ENCODE measurements around the gene PIK3R1.
"Not testable (repeated sequence)": the region's sequence is repeated elsewhere in the genome, so short reads cannot be mapped to it uniquely, and the experiment has no call there.

The PIK3R1 gene

GRCh38 chr5:68193481-68194036 lies 22.0 kb upstream of the PIK3R1 start:
- no peak for DNase-seq (ENCODE audit: low spot score)

GRCh38 chr5:68194386-68194785 lies 21.2 kb upstream of the PIK3R1 start:
- no peak for DNase-seq (ENCODE audit: low spot score)

GRCh38 chr5:68195137-68195536 lies 20.4 kb upstream of the PIK3R1 start:
- no peak for DNase-seq (ENCODE audit: low spot score)

- DNase-seq (ENCODE audit: low spot score): no peak
These were observed 18.7 kb upstream of the PIK3R1 start for GRCh38 chr5:68196876-68197275.

GRCh38 chr5:68200288-68200687 lies 15.3 kb upstream of the PIK3R1 start:
- no peak for DNase-seq (ENCODE audit: low spot score)

- not testable (repeated sequence) for DNase-seq (ENCODE audit: low spot score)
These were observed 4.9 kb upstream of the PIK3R1 start for GRCh38 chr5:68210654-68211053.

GRCh38 chr5:68214482-68215207 lies 911 bp upstream of the PIK3R1 start:
- DNase-seq (ENCODE audit: low spot score): no peak

- peak; percentile 45 for DNase-seq (ENCODE audit: low spot score)
These were observed 315 bp downstream of the PIK3R1 start for GRCh38 chr5:68215898-68216244.

- peak; percentile 36 for DNase-seq (ENCODE audit: low spot score)
These were observed 890 bp downstream of the PIK3R1 start for GRCh38 chr5:68216245-68217046.

- no peak for DNase-seq (ENCODE audit: low spot score)
These were observed 1.4 kb downstream of the PIK3R1 start for GRCh38 chr5:68217047-68217355.

GRCh38 chr5:68217528-68217927 lies 2.0 kb downstream of the PIK3R1 start:
- no peak for DNase-seq (ENCODE audit: low spot score)

GRCh38 chr5:68219161-68219816 lies 3.7 kb downstream of the PIK3R1 start:
- DNase-seq (ENCODE audit: low spot score): no peak

- no peak for DNase-seq (ENCODE audit: low spot score)
These were observed 4.7 kb downstream of the PIK3R1 start for GRCh38 chr5:68220260-68220659.

GRCh38 chr5:68220914-68221313 lies 5.4 kb downstream of the PIK3R1 start:
- DNase-seq (ENCODE audit: low spot score): no peak

GRCh38 chr5:68221488-68221887 lies 5.9 kb downstream of the PIK3R1 start:
- no peak for DNase-seq (ENCODE audit: low spot score)

GRCh38 chr5:68222310-68222709 lies 6.8 kb downstream of the PIK3R1 start:
- DNase-seq (ENCODE audit: low spot score): no peak

- no peak for DNase-seq (ENCODE audit: low spot score)
These were observed 7.3 kb downstream of the PIK3R1 start for GRCh38 chr5:68222824-68223354.

- no peak for DNase-seq (ENCODE audit: low spot score)
These were observed 8.3 kb downstream of the PIK3R1 start for GRCh38 chr5:68223904-68224303.

- DNase-seq (ENCODE audit: low spot score): no peak
These were observed 9.1 kb downstream of the PIK3R1 start for GRCh38 chr5:68224509-68225187.

GRCh38 chr5:68225188-68225910 lies 9.8 kb downstream of the PIK3R1 start:
- DNase-seq (ENCODE audit: low spot score): no peak

- no peak for DNase-seq (ENCODE audit: low spot score)
These were observed 10.5 kb downstream of the PIK3R1 start for GRCh38 chr5:68225911-68226545.

Data from HuH-7.5 (cell line).